ENCODE results near the gene DPYD. TPM values are rescaled to one million over a fixed set of nuclear protein-coding genes. Genes with fewer than 3 reads are reported as not detected.

The DPYD gene
- total and polyA plus RNA-seq, 7 donors = 2.5 to 7.3 (median 5.1) TPM

DNA sequence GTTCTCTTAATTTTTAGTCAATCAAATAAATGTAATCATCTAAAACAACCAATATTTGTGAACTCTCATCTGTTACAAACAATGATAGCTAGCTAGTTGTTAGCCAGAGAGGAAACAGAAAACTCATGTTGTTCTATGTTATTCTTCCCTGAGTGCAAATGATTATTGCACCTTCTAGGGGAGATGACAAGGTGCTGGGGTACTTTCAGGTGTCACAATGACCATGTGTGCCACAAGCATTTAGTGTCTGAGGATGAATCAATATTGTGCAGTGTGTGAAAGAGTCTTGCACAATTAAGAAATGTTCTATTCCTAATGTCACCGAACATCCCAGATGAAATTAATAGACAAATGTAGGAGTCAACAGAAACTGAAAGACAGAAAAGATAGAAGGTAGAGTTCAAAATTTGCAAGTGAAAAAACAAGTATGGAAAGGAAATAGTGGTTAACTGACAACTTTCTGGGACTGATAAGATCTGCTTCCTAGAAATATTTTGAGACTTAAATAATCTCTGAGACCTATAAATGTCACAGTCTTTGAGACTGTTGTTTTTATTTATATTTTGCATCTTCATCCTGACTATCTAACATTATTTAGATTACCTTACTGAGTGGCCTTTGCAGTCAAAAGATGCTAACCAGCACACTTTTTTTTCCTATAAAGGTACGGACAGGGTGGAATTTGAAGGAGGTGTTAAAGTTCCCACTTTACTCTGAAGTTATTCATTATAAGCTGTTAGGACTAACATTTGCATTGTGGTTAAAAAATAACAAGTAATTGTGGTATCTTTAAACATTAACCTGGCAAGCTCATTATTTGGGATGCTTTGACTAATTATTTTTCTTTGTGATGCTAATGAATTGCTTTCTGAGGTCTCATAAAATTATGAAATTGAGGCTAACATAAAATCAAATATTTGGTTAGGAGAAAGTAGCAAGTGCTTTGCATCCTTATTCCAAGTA is 21.6 kb upstream of the DPYD start:
- no peak overlapping the region for H3K27ac ChIP-seq
- no peak overlapping the region for H3K4me3 ChIP-seq
- ATAC-seq = no peak
- no peak for DNase-seq
- H3K27me3 ChIP-seq (ENCODE audit: insufficient read depth in 3 of 3, low read length in 2 of 3) = peaks cover 0 to 3% (median 0%) of the 10 kb centered on the region in 3 donors
- no peaks in the 10 kb centered on the region for H3K9me3 ChIP-seq
- no peak for TF ChIP-seq CTCF (IDR thresholded peaks at IDR 0.05)
- intact Hi-C loops (cut with DNase I) = no loop called here
- 76 to 89% (median 80%) methylated on average over 2 of the region's 2 CpGs for WGBS, 3 donors
- H3K4me1 ChIP-seq = no peaks in the 10 kb centered on the region
- H3K36me3 ChIP-seq (ENCODE audit: insufficient read depth in 1 of 2, low read depth in 1 of 2) = no peaks in the 10 kb centered on the region

GRCh38 chr1:97938285-97938642 is 17.4 kb upstream of the DPYD start:
- Histone ChIP-seq H3K9me3 (no peaks in the 10 kb centered on the region), H3K4me3 (no peak overlapping the region), H3K27ac (no peak overlapping the region), H3K4me1 (no peaks in the 10 kb centered on the region), H3K36me3 (ENCODE audit: insufficient read depth in 1 of 2, low read depth in 1 of 2) (no peaks in the 10 kb centered on the region), H3K27me3 (ENCODE audit: insufficient read depth in 3 of 3, low read length in 2 of 3) (no peaks in the 10 kb centered on the region)
- DNase-seq (no peak), ATAC-seq (no peak)
- intact Hi-C loops (cut with DNase I) = no loop called here
- WGBS, 3 donors = 44 to 54% (median 52%) methylated on average over 3 of the region's 3 CpGs
- TF ChIP-seq CTCF (IDR thresholded peaks at IDR 0.05) = no peak

DNA sequence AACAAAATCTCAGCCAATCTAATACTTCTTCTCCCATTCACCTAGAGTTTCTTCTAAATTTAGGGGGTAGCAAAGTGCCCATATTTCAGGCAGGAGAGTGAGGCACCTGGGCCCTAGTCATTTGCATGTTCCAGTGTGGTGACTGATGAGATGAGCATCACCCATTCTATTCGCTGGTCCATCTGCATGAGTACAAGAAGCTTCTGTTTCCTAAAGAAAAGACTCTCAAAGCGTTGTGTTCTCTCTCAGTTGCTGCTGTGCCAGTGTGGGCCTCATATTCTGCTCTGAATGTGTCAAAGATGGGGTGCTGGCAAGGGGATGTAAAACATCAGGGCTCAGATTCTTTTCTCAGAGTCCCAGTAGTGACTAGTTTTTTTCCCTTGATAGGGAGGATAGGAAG is 16.1 kb upstream of the DPYD start:
- no peaks in the 10 kb centered on the region for H3K9me3 ChIP-seq
- H3K4me3 ChIP-seq = no peak overlapping the region
- H3K27ac ChIP-seq = no peak overlapping the region
- WGBS, 3 donors = 84 to 90% (median 85%) methylated on average over 2 of the region's 2 CpGs
- no peak for TF ChIP-seq CTCF (IDR thresholded peaks at IDR 0.05)
- H3K4me1 ChIP-seq = no peaks in the 10 kb centered on the region
- no peaks in the 10 kb centered on the region for H3K27me3 ChIP-seq (ENCODE audit: insufficient read depth in 3 of 3, low read length in 2 of 3)
- DNase-seq (no peak), ATAC-seq (no peak)
- H3K36me3 ChIP-seq (ENCODE audit: insufficient read depth in 1 of 2, low read depth in 1 of 2) = no peaks in the 10 kb centered on the region
- intact Hi-C loops (cut with DNase I) = no loop called here

GRCh38 chr1:97934491-97934890 is 13.7 kb upstream of the DPYD start:
- intact Hi-C loops (cut with DNase I) = no loop called here
- no peak for TF ChIP-seq CTCF (IDR thresholded peaks at IDR 0.05)
- H3K4me1 ChIP-seq = no peaks in the 10 kb centered on the region
- H3K4me3 ChIP-seq = no peak overlapping the region
- no peaks in the 10 kb centered on the region for H3K9me3 ChIP-seq
- DNase-seq (no peak), ATAC-seq (no peak)
- H3K27ac ChIP-seq = no peak overlapping the region
- no peaks in the 10 kb centered on the region for H3K27me3 ChIP-seq (ENCODE audit: insufficient read depth in 3 of 3, low read length in 2 of 3)
- no peaks in the 10 kb centered on the region for H3K36me3 ChIP-seq (ENCODE audit: insufficient read depth in 1 of 2, low read depth in 1 of 2)
- 67 to 73% (median 71%) methylated on average over 6 of the region's 6 CpGs for WGBS, 3 donors

All from psoas muscle (tissue), 8 donors.